K562 (cell line): ENCODE data around the gene ZNF490. TPM values are rescaled to one million over a fixed set of nuclear protein-coding genes. Genes with fewer than 3 reads are reported as not detected.

Experiments used
- ARID2 ChIP-seq: fragments of 450-650 bp; IDR thresholded peaks from 2 replicates; pipeline ENCODE4 v1.6.1; 2017; ENCODE audit warnings: antibody characterized with exemption, mild to moderate bottlenecking
- DEAF1 ChIP-seq: fragments of 450-650 bp; formaldehyde crosslinking; IDR thresholded peaks from 2 replicates; pipeline ENCODE4 v1.4.0; 2020; ENCODE audit warnings: mild to moderate bottlenecking, moderate library complexity
- SRSF3 ChIP-seq: fragments of 200-400 bp; formaldehyde crosslinking; IDR thresholded peaks from 2 replicates; pipeline ENCODE4 v1.6.1; 2016; ENCODE audit warnings: mild to moderate bottlenecking, low read length, moderate library complexity; ENCODE audit not compliant: insufficient read depth
- TBL1XR1 ChIP-seq, 2 experiments: IDR thresholded peaks; 2 replicates each; pipeline ENCODE4 v1.6.1; 2012; ENCODE audit warnings: improper control_type of control experiment in 2 of 2, low read length in 2 of 2, mild to moderate bottlenecking in 1 of 2
- YBX1 ChIP-seq: fragments of 450-650 bp; IDR thresholded peaks from 2 replicates; pipeline ENCODE4 v1.7.1; 2016; ENCODE audit warnings: mild to moderate bottlenecking
- polyA plus RNA-seq, 8 experiments: library from polyadenylated mRNA; depleted of rRNA in 4 of 8; stranded (reverse) in 5 of 8; unstranded in 3 of 8; fragments of >200 nt; fragmentation: Nextera tagmentation in 2 of 8; fragmentation: Illumina TruSeq in 1 of 8; extraction: Ambion mirVana in 2 of 8; extraction: Trizol in 1 of 8; gene quantifications; 2 replicates each; pipeline versions ENCODE4 v1.2.1 to v1.2.3, GENCODE V29; 2011 to 2014; ENCODE audit warnings: inconsistent platforms in 1 of 8, missing spikeins in 1 of 8
- total RNA-seq, 7 experiments: library from RNA; depleted of rRNA in 6 of 7; stranded (reverse); fragments of >200 nt in 6 of 7; fragmentation: Illumina TruSeq in 2 of 7; extraction: Trizol in 2 of 7; gene quantifications; 2 replicates each; pipeline versions ENCODE4 v1.2.1 to v1.2.3, GENCODE V29; 2011 to 2021; ENCODE audit warnings: low replicate concordance in 1 of 7
- TF ChIP-seq, protein P1 (sequence below): sonication (generic); formaldehyde crosslinking; IDR thresholded peaks from 2 replicates; pipeline ENCODE4 v1.8.1; 2023; ENCODE audit warnings: missing genetic modification reagents, mild to moderate bottlenecking, borderline replicate concordance
- TF ChIP-seq, protein P2 (sequence below): sonication (generic); formaldehyde crosslinking; IDR thresholded peaks from 2 replicates; pipeline ENCODE4 v1.8.0; 2022; ENCODE audit warnings: mild to moderate bottlenecking, missing genetic modification reagents

Gene ZNF490
- total and polyA plus RNA-seq, 9 of the 15 experiments (the other 6 are each of a cell fraction or from before 2014, with no cell fraction given): 0.90 to 8.3 (median 4.4) TPM

DNA sequence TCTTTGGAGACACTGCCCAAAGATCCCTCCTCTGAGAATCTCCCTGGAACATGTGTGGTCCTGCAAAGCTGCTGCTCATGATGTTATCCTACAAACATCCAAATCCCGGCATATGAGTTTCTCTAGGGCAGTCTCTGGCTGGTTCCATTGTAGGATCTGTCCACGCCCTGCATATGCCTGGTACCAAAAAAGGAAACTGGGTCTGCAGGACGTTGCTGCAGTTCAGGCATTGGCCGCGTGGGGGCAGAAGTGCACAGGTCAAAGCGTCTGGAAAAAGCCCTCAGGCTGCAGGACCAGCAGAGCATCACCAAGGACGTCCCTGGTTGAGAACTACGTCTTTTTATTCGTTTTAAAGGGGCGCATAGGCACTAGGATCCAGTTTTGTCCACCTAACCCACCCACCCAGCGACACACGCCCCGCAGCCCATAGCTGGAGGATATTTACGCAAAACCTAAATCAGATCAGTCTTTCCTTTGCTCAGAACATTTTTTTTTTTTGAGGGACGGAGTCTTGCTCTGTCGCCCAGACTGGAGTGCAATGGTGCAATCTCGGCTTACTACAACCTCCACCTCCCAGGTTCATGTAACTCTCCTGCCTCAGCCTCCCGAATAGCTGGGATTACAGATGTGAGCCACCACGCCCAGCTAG, 46.5 kb downstream of the ZNF490 start (continued):
- TF ChIP-seq ARID2 (0 out of 2 replicates have a peak, but pooled peaks have one; percentile 24), YBX1 (no peak), TBL1XR1 (IDR thresholded peaks at IDR 0.05; ENCODE audit: low read length in 2 of 2) (peak in 1 of 2 experiments; percentile 9; a peak in 1 of 4 replicates), SRSF3 (no peak), DEAF1 (CRISPR knock-in tag) (0 out of 2 replicates have a peak, but pooled peaks have one; percentile 17)
- TF ChIP-seq, protein P1, sequence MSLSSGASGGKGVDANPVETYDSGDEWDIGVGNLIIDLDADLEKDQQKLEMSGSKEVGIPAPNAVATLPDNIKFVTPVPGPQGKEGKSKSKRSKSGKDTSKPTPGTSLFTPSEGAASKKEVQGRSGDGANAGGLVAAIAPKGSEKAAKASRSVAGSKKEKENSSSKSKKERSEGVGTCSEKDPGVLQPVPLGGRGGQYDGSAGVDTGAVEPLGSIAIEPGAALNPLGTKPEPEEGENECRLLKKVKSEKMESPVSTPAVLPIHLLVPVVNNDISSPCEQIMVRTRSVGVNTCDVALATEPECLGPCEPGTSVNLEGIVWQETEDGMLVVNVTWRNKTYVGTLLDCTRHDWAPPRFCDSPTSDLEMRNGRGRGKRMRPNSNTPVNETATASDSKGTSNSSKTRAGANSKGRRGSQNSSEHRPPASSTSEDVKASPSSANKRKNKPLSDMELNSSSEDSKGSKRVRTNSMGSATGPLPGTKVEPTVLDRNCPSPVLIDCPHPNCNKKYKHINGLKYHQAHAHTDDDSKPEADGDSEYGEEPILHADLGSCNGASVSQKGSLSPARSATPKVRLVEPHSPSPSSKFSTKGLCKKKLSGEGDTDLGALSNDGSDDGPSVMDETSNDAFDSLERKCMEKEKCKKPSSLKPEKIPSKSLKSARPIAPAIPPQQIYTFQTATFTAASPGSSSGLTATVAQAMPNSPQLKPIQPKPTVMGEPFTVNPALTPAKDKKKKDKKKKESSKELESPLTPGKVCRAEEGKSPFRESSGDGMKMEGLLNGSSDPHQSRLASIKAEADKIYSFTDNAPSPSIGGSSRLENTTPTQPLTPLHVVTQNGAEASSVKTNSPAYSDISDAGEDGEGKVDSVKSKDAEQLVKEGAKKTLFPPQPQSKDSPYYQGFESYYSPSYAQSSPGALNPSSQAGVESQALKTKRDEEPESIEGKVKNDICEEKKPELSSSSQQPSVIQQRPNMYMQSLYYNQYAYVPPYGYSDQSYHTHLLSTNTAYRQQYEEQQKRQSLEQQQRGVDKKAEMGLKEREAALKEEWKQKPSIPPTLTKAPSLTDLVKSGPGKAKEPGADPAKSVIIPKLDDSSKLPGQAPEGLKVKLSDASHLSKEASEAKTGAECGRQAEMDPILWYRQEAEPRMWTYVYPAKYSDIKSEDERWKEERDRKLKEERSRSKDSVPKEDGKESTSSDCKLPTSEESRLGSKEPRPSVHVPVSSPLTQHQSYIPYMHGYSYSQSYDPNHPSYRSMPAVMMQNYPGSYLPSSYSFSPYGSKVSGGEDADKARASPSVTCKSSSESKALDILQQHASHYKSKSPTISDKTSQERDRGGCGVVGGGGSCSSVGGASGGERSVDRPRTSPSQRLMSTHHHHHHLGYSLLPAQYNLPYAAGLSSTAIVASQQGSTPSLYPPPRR: no peak
- TF ChIP-seq, protein P2, sequence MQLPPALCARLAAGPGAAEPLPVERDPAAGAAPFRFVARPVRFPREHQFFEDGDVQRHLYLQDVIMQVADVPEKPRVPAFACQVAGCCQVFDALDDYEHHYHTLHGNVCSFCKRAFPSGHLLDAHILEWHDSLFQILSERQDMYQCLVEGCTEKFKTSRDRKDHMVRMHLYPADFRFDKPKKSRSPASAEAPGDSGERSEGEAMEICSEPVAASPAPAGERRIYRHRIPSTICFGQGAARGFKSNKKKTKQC (CRISPR knock-in tag): no peak
